ENCODE data around the gene GGCX. TPM values are rescaled to one million over a fixed set of nuclear protein-coding genes. Genes with fewer than 3 reads are reported as not detected.

Gene GGCX
- total RNA-seq, 4 donors from 2014 or later = 7.9 to 31.3 (median 23.5) TPM

DNA sequence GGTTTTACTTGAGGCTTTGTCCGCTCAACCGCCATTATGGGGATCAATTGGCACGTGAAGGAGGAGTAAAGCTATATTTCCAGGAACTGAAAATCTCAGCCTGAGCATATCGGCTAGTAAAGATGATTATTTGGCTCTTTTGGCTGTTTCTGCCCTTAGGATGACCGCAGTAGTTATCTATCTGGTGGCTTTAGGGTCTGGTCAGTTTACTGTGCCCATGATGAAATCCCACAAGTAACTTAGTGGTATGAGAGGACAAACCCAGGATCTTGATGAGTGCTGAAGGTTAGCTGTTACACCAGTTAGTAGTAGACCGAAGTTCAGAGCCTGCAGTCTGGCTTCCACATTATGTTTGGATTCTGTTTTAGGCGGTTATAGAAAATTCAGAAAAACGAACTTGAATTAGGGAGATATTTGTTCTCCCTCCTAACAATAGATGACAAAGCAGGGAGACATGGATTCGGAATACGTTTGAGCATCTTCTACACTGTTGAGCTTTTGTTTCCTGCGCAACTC is 21.1 kb downstream of the GGCX start:
- Histone ChIP-seq H3K27ac (peak overlapping the region; percentile 95 to 99 (median 98)), H3K4me3 (peak overlapping the region; percentile 56 to 94 (median 85)), H3K4me1 (peaks cover 17 to 58% (median 36%) of the 10 kb centered on the region in 4 donors), H3K9me3 (no peaks in the 10 kb centered on the region), H3K27me3 (no peaks in the 10 kb centered on the region), H3K36me3 (peaks cover 0 to 35% (median 21%) of the 10 kb centered on the region in 4 donors)
- no peak for DNase-seq
- WGBS, 2 donors (ENCODE audit: low coverage in 1 of 2) = 0 to 8% methylated on average over 6 to 11 of the region's 11 CpGs
- intact Hi-C loops (cut with DNase I; ENCODE audit: low total_unique reads) = no loop called here
- TF ChIP-seq POLR2AphosphoS5 (IDR thresholded peaks at IDR 0.05) (no peak), POLR2A (IDR thresholded peaks at IDR 0.05) (no peak), EP300 (IDR thresholded peaks at IDR 0.05; ENCODE audit: low read depth) (no peak)
- TF ChIP-seq, protein P1, sequence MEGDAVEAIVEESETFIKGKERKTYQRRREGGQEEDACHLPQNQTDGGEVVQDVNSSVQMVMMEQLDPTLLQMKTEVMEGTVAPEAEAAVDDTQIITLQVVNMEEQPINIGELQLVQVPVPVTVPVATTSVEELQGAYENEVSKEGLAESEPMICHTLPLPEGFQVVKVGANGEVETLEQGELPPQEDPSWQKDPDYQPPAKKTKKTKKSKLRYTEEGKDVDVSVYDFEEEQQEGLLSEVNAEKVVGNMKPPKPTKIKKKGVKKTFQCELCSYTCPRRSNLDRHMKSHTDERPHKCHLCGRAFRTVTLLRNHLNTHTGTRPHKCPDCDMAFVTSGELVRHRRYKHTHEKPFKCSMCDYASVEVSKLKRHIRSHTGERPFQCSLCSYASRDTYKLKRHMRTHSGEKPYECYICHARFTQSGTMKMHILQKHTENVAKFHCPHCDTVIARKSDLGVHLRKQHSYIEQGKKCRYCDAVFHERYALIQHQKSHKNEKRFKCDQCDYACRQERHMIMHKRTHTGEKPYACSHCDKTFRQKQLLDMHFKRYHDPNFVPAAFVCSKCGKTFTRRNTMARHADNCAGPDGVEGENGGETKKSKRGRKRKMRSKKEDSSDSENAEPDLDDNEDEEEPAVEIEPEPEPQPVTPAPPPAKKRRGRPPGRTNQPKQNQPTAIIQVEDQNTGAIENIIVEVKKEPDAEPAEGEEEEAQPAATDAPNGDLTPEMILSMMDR (IDR thresholded peaks at IDR 0.05) = no peak
- in situ Hi-C loops (cut with MboI; ENCODE audit: low pct_ligation_motif_present in 1 of 4, low pct_unique_long_range_greater_than_20kb in 1 of 4, low sequenced_read_pairs in 3 of 4) = no loop called here

- intact Hi-C loops (cut with DNase I; ENCODE audit: low total_unique reads) = loop anchor here (5.0 kb wide), 1 partner anchor 102 kb away; no protein-coding TSS in a partner anchor
- peak; percentile 71 for DNase-seq
- WGBS, 2 donors (ENCODE audit: low coverage in 1 of 2) = 0% methylated on average over 61 of the region's 67 CpGs; no CpG with 5 or more reads in 1 of the 2 donors
Observed at GRCh38 chr2:85539361-85540132, 21.7 kb downstream of the GGCX start.

GRCh38 chr2:85538507-85539360 is 22.6 kb downstream of the GGCX start, which contains the start of gene MAT2A:
Gene MAT2A, plus strand, starts transcription at chr2:85539168. Its CDS starts 120 bp downstream, at chr2:85539288.
- Histone ChIP-seq H3K27ac (peak within 1 kb of the TSS; percentile 95 to 99 (median 98)), H3K4me1 (peaks cover 17 to 65% (median 40%) of the 10 kb centered on the region in 4 donors), H3K4me3 (peak within 1 kb of the TSS; percentile 56 to 94 (median 85)), H3K27me3 (no peaks in the 10 kb centered on the region), H3K9me3 (no peaks in the 10 kb centered on the region), H3K36me3 (peaks cover 0 to 28% (median 17%) of the 10 kb centered on the region in 4 donors)
- peak; percentile 92 for DNase-seq
- WGBS, 2 donors (ENCODE audit: low coverage in 1 of 2) = 1% methylated on average over 73 of the region's 92 CpGs; no CpG with 5 or more reads in 1 of the 2 donors
- TF ChIP-seq POLR2A (IDR thresholded peaks at IDR 0.05) = peak; percentile 100
- TF ChIP-seq, protein P1 (IDR thresholded peaks at IDR 0.05) = peak; percentile 63 to 96 (median 76)
- peak; percentile 97 to 100 (median 99) for TF ChIP-seq POLR2AphosphoS5 (IDR thresholded peaks at IDR 0.05)
- no peak for TF ChIP-seq EP300 (IDR thresholded peaks at IDR 0.05; ENCODE audit: low read depth)
- intact Hi-C loops (cut with DNase I; ENCODE audit: low total_unique reads) (loop anchor here (5.0 kb wide), 1 partner anchor 101 kb away; no protein-coding TSS in a partner anchor), in situ Hi-C loops (cut with MboI; ENCODE audit: low pct_ligation_motif_present in 1 of 4, low pct_unique_long_range_greater_than_20kb in 1 of 4, low sequenced_read_pairs in 3 of 4) (no loop called here)

More at GRCh38 chr2:85539361-85540132, 21.7 kb downstream of the GGCX start:
- Histone ChIP-seq H3K27me3 (no peaks in the 10 kb centered on the region), H3K36me3 (peaks cover 0 to 32% (median 19%) of the 10 kb centered on the region in 4 donors), H3K27ac (peak overlapping the region; percentile 95 to 99 (median 98)), H3K4me3 (peak overlapping the region; percentile 56 to 94 (median 85)), H3K9me3 (no peaks in the 10 kb centered on the region), H3K4me1 (peaks cover 17 to 61% (median 38%) of the 10 kb centered on the region in 4 donors)
- in situ Hi-C loops (cut with MboI; ENCODE audit: low pct_ligation_motif_present in 1 of 4, low pct_unique_long_range_greater_than_20kb in 1 of 4, low sequenced_read_pairs in 3 of 4) = no loop called here
- TF ChIP-seq, protein P1 (IDR thresholded peaks at IDR 0.05) = no peak
- TF ChIP-seq POLR2AphosphoS5 (IDR thresholded peaks at IDR 0.05) = peak; percentile 47 to 61 (median 55)
